ENCODE results near the gene GALNT10. TPM values are rescaled to one million over a fixed set of nuclear protein-coding genes. Genes with fewer than 3 reads are reported as not detected.

Gene GALNT10
- total RNA-seq, 1 experiment from 2014 or later = 27.8 TPM

DNA sequence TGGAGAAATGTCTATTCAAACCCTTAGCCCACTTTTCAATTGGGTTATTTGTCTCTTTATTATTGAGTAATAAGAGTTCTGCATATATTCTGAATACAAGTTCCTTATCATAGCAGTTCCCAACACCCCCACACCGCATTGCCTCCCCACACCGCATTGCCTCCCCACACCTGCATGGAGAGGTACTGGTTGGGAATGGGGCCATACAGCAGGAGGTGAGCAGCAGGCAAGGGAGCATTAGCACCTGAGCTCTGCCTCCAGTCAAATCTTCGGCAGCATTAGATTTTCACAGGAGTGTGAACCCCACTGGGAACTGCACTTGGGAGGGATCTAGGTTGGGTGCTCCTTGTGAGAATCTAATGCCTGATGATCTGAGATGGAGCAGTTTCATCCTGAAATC is 244.7 kb downstream of the GALNT10 start (continued):
- no peak for TF ChIP-seq SRF (IDR thresholded peaks at IDR 0.05; ENCODE audit: low read depth)
- no peak for TF ChIP-seq EZH2 (IDR thresholded peaks at IDR 0.05)
- no peak for TF ChIP-seq FOSL1 (IDR thresholded peaks at IDR 0.05; ENCODE audit: low read depth)
- TF ChIP-seq, protein P1, sequence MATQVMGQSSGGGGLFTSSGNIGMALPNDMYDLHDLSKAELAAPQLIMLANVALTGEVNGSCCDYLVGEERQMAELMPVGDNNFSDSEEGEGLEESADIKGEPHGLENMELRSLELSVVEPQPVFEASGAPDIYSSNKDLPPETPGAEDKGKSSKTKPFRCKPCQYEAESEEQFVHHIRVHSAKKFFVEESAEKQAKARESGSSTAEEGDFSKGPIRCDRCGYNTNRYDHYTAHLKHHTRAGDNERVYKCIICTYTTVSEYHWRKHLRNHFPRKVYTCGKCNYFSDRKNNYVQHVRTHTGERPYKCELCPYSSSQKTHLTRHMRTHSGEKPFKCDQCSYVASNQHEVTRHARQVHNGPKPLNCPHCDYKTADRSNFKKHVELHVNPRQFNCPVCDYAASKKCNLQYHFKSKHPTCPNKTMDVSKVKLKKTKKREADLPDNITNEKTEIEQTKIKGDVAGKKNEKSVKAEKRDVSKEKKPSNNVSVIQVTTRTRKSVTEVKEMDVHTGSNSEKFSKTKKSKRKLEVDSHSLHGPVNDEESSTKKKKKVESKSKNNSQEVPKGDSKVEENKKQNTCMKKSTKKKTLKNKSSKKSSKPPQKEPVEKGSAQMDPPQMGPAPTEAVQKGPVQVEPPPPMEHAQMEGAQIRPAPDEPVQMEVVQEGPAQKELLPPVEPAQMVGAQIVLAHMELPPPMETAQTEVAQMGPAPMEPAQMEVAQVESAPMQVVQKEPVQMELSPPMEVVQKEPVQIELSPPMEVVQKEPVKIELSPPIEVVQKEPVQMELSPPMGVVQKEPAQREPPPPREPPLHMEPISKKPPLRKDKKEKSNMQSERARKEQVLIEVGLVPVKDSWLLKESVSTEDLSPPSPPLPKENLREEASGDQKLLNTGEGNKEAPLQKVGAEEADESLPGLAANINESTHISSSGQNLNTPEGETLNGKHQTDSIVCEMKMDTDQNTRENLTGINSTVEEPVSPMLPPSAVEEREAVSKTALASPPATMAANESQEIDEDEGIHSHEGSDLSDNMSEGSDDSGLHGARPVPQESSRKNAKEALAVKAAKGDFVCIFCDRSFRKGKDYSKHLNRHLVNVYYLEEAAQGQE (IDR thresholded peaks at IDR 0.05; ENCODE audit: low read depth) = no peak
- TF ChIP-seq MAX (IDR thresholded peaks at IDR 0.05) = no peak
- no peak for TF ChIP-seq CBX3 (IDR thresholded peaks at IDR 0.05; ENCODE audit: low read depth)

- Histone ChIP-seq H3K4me1 (ENCODE audit: control insufficient read depth in 1 of 2, insufficient read depth in 2 of 2, low read length in 2 of 2) (no peaks in the 10 kb centered on the region), H3K4me3 (replicated peaks in 1 of 2; ENCODE audit: low read depth in 1 of 2, low read length in 2 of 2) (no peak overlapping the region), H4K20me1 (ENCODE audit: insufficient read depth) (no peaks in the 10 kb centered on the region), H3K79me2 (ENCODE audit: insufficient read depth, low read length) (no peaks in the 10 kb centered on the region), H3K9me2 (ENCODE audit: insufficient read depth) (no peaks in the 10 kb centered on the region), H3K27me3 (ENCODE audit: insufficient read depth, low read length) (no peaks in the 10 kb centered on the region), H3K27ac (ENCODE audit: low read depth, low read length) (no peak overlapping the region), H3K9me3 (ENCODE audit: control insufficient read depth in 1 of 2, insufficient read depth in 1 of 2, low read depth in 1 of 2, low read length in 2 of 2) (no peaks in the 10 kb centered on the region), H3K36me3 (ENCODE audit: control insufficient read depth in 1 of 2, insufficient read depth in 2 of 2, low read length in 2 of 2) (peaks cover 5 to 11% of the 10 kb centered on the region in 2 experiments; a peak in 3 of 4 replicates), H2AFZ (ENCODE audit: low read depth, low read length, poor library complexity, severe bottlenecking) (no peak overlapping the region), H3K4me2 (ENCODE audit: low read length) (no peak overlapping the region), H3K9ac (ENCODE audit: low read length) (no peak overlapping the region)
- ChIA-PET RAD21 (ENCODE audit: low non-redundant PET in 1 of 2, low total read pairs in 2 of 2, uncharacterized antibody in 2 of 2, unreplicated experiment in 2 of 2) (no interaction called here), POLR2A (no interaction called here), CTCF (no interaction called here)
- BruUV-seq (replicated peaks) = no TSS peak
- intact Hi-C loops (cut with micrococcal nuclease) = no loop called here
- DNase-seq (ENCODE audit: low read depth, low spot score) = no peak
- no peak for ATAC-seq
- TF ChIP-seq ELF1 (IDR thresholded peaks at IDR 0.05; ENCODE audit: borderline replicate concordance, low read depth) = no peak
- no peak for TF ChIP-seq CTCF (IDR thresholded peaks at IDR 0.05 in 2 of 3, conservative IDR thresholded peaks at IDR 0.05 in 1 of 3; ENCODE audit: borderline replicate concordance in 1 of 3, insufficient read depth in 1 of 3, low read depth in 2 of 3, low read length in 2 of 3)
- no peak for TF ChIP-seq FOSL1 (IDR thresholded peaks at IDR 0.05; ENCODE audit: low read depth)
- TF ChIP-seq EGR1 (IDR thresholded peaks at IDR 0.05; ENCODE audit: low read depth) = no peak
- no peak for TF ChIP-seq SIN3A (IDR thresholded peaks at IDR 0.05; ENCODE audit: low read depth)
- TF ChIP-seq POLR2AphosphoS5 (IDR thresholded peaks at IDR 0.05; ENCODE audit: low read depth, low read length) = no peak
- TF ChIP-seq JUND (IDR thresholded peaks at IDR 0.05) = no peak
- TF ChIP-seq YY1 (IDR thresholded peaks at IDR 0.05; ENCODE audit: extremely low read depth, insufficient replicate concordance, low read depth, low read length) = no peak
- no peak for TF ChIP-seq POLR2A (IDR thresholded peaks at IDR 0.05; ENCODE audit: borderline replicate concordance, extremely low read depth, insufficient read depth, insufficient read length)
- no peak for TF ChIP-seq SRF (IDR thresholded peaks at IDR 0.05; ENCODE audit: low read depth)
These were observed 246.9 kb downstream of the GALNT10 start for GRCh38 chr5:154437281-154437965.

Measured in HCT116 (cell line).